Fibroblast of upper back skin (primary cell): ENCODE data around the gene HIPK2.
A peak's percentile ranks its signal among the peaks of the same experiment; 100 is the strongest.
"Not testable (repeated sequence)": the region's sequence is repeated elsewhere in the genome, so short reads cannot be mapped to it uniquely, and the experiment has no call there.

ENCODE experiments used
- DNase-seq: peaks from one replicate; pipeline ENCODE4 v3.0.0-alpha.2; 2013

The HIPK2 gene

GRCh38 chr7:139611556-139611955 is 166.2 kb downstream of the HIPK2 start:
- not testable (repeated sequence) for DNase-seq

DNA sequence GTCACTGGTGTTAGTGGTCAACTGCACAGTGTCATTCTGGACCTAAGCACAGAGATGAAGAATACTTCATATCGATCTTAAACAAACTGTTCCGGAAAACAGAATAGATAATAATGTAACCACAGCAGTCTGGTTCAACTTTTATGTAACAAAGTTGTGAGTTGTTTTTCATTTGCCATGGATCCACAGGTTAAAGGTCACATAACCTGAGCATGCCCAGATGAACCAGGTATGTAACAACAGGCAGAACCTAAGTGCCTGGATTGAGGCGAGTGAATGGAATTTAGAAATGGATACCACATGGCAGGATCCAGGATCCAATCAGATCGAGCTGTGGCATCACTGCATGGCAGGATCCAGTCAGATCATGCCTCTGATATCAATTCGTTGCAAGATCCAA is 167.2 kb downstream of the HIPK2 start:
- DNase-seq = no peak

- DNase-seq = no peak
These were observed 173.9 kb downstream of the HIPK2 start for GRCh38 chr7:139603896-139604295.

DNA sequence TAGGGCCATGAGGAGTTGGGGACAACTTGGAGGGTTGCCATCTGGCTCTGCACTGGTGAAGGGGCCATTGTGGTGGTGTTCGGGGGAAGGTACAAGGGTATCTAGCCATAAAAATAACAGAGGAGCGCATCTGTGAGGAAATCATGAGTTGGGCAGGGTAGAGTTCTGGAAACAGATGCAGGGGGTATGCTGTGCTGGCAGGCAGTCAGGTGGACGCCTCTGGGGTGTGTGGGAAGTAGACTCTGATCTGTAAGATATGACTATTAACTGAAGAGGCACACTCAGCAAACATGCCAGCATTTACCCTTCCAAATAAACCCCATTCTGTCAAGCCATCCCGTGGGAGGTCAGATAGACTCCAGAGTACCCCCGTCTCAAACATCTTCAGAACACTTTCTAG is 174.5 kb downstream of the HIPK2 start:
- DNase-seq = no peak

DNA sequence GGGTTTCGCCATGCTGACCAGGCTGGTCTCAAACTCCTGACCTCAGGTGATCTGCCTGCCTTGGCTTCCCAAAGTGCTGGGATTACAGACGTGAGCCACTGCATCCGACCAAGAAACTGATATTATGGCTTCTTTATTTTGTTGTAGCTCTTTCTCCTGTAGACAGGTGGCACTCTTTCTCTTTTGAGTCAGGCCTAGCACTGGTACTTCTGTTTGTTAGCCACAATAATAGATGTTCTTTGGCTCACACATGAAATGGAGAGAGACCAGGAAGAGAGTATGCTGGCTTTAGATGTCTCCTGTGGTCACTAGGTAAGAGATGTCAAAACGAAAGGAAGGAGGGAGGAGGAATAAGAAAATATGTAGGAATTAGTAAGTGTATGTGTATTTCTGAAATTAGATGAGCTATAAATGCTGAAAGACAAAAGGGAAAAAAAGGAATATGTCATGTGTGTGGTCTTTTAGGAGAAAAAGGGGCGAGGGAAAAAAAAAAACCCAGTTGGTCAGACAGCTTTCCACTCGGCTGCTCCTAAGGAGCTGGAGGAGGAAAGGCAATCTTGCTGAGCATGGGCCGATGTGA is 175.6 kb downstream of the HIPK2 start:
- DNase-seq = peak; percentile 46

DNA sequence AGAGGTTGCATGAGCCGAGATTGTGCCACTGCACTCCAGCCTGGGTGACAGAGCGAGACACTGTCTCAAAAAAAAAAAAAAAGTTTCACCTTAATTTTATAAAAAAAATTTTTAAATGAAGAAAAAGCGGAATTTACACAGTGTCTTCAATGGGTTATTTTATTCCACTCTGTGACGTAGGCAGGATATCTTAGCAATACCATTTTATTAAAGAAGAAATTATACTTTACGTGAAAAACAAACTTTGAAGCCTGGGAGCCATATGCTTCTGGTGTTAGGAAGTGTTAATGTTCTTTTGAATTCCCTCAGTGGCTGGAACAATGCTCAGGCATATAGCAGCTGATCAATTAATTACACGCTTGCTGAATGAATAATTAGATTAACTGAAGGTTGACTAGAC is 176.6 kb downstream of the HIPK2 start:
- DNase-seq = no peak

- no peak for DNase-seq
These were observed 177.5 kb downstream of the HIPK2 start for GRCh38 chr7:139600306-139600705.

DNA sequence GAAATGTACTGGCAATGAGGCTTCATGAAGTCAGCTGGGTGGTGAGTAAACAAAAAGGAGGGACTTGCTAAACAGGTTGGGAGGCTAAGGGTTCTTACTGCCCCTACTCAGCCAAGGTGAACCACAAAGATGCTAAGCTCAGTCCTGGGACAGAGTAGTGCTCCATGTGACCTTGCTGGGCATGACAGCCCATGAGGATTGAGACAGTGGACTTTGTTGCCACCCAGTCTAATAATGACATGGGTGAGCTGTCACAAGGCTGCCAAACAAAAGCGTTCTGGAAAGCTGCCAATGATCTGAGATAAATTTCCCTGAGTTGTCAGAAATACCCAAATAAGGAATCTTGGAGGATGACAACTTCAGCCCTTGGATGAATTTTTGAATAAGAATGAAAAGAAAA is 179.2 kb downstream of the HIPK2 start:
- peak; percentile 7 for DNase-seq

DNA sequence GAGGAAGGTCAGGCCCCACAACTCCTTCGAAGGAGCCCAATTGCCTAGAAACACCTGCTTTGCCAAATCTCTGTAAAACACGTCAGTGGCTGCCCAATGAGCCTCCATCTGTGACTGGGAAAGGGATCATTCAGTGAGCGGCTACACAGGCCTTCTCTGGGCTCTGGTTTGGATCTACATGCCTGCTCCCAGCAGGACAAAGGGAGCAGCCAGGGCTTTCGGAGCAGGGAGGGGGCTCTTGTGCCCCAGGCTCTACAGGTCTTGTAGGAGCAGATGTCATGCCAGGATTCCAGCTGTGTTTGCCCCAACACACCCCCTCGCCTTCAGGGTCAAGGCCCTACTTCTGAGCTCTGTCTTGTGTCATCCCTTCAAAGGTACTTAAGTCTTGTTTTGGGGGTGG is 180.8 kb downstream of the HIPK2 start:
- DNase-seq = no peak

- no peak for DNase-seq
These were observed 181.2 kb downstream of the HIPK2 start for GRCh38 chr7:139596626-139597025.

DNA sequence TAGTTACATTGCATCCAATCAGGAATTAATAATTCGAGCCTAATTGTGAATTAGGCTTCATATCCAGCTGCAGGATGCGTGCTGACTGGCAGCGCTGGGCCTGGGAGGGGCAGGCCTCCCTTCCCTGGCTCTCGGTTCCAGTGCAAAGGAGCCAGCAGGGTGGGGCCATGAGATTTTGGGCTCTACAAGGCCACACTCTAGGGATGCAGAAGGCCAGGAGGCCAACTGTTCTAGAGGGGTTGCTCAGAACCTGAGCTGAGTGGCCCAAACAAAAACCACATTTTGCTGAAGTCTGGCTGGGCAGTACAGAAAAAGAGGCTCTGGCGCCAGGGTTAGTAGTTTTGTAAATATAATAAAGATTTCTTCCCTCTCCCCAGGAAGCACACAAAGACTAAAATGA is 182.0 kb downstream of the HIPK2 start:
- DNase-seq = no peak

GRCh38 chr7:139594911-139595476 is 182.8 kb downstream of the HIPK2 start:
- peak; percentile 25 for DNase-seq

GRCh38 chr7:139594090-139594489 is 183.7 kb downstream of the HIPK2 start:
- DNase-seq = no peak

DNA sequence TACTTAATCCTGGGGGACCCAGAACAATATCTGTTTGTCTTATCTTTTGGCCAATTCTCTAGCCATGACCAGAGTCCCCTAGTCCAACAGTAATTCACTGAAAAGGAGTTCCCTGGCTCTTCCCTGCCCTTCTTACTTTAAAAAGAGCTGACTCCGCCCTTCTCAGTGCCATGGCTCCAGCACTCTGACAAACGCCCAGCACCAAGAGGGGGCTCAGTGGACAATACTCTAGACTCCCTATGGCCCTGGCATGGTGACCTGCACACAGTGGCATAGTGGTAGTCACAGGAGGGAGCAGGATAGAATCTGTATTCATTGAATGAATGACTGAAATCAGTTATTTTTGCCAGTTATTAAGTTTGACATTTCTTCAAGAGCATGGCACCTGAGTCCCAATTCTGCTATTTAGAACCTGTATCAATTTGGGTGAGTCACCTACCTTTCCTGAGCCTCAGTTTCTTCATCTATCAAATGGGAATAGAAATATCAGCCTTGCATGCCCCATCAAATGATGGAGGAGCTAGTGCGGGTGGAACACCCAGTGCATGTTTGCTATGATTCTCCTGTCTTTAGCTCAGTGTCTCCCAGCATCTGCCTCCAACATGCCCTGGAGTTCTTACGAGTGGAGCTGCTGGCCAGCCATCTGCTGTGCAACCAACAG is 184.9 kb downstream of the HIPK2 start:
- no peak for DNase-seq

DNA sequence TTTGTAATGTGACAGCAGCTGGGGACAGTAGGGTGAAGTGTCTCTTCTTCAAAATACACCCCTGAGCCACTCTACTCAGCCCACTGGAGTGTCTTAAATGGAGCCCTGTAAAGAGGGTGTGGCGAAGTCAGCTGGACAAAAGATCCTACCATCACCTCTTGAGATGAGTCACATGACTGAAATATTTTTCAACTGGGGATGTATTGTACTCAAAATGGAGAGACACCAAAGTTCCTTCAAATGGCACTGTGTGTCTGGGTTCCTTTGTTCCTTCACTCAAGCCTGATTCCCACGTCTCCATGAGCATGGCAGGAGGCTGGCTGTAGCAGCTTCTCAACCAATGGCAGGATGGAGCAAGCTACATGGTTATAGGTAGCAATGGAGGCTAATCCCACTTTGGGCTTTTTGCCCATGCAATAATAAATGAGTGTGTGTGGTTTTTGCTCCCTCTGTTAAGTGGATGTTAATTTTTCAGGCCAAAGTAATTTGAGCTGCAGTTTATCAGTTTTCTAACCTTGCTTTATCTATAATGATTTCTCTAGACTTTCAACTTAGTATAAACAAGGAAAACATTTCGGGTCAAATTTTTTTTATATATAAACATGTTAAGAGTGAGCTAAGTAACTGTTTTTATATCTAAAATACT is 186.1 kb downstream of the HIPK2 start:
- DNase-seq = no peak

DNA sequence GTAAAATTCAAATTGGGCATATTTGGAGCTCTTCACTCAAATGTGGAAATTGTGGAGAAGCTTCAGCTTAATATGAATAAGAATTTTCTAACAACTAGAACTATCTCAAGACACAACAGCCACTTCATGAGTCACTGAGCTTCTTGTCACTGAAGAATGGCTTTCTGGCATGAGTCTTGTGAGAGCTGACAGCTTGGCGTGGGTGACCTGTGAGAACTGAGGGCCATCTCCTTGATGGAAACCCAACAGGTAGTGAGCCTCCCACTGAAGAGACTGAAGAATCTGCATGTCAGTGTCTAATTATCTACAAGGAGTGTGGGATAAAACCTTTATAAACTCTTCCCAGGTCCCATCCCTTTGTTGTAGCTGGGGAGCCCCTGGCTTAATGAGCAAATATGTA is 188.3 kb downstream of the HIPK2 start:
- DNase-seq = no peak

GRCh38 chr7:139588632-139589031 is 189.2 kb downstream of the HIPK2 start:
- DNase-seq = peak; percentile 16

GRCh38 chr7:139587535-139587934 is 190.3 kb downstream of the HIPK2 start:
- no peak for DNase-seq

DNA sequence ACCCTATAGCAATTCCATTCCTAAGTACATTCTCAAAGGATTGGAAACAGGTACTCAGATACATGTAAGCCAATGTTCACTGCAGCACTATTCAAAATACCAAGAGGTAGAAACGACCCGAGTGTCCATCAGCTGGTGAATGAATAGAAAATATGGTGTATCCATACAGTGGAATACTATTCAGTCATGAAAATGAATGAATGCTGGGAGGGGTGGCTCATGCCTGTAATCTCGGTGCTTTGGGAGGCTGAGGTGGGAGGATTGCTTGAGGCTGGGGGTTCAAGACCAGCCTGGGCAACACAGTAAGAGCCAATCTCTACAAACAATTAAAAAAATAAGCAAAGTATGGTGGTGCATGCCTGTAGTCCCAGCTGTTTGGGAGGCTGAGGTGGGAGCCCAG is 191.5 kb downstream of the HIPK2 start:
- no peak for DNase-seq

GRCh38 chr7:139585042-139585441 is 192.8 kb downstream of the HIPK2 start:
- DNase-seq = no peak

DNA sequence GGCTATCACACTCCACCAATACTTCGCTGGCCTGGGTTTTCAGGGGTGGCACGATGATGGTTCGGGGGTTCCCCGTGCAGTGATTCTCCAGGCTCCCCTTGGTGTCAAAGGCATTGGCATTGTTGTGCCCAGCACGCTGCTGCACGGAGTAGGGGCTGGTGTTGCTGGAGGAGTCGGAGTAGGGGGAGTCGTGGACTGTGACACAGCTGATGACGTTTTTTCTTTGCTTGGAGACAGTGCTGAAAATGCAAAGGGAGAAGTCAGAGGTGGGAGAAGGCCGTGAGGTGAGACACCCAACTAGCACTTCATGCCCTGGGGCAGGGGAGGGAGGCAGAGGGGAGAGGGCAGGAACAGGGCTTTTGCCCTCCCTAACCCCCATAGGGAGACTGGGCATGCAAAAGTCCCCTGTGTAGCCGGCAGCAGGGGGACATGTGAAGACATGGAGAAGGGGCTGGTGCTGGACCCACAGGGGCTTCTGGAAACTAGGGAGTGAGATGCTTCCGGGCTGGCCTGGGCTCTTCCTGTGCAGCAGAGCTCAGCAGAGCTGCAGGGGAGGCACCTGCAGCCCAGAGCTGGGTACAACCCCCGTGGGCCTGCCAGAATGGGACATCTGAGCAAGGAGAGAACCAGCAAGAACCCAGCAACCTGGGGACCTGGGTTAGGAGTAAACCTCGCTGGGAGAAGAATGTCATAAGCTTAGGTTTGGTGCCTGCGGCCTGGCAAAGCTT is 193.8 kb downstream of the HIPK2 start:
- no peak for DNase-seq

- DNase-seq = no peak
These were observed 195.1 kb downstream of the HIPK2 start for GRCh38 chr7:139582671-139583155.

DNA sequence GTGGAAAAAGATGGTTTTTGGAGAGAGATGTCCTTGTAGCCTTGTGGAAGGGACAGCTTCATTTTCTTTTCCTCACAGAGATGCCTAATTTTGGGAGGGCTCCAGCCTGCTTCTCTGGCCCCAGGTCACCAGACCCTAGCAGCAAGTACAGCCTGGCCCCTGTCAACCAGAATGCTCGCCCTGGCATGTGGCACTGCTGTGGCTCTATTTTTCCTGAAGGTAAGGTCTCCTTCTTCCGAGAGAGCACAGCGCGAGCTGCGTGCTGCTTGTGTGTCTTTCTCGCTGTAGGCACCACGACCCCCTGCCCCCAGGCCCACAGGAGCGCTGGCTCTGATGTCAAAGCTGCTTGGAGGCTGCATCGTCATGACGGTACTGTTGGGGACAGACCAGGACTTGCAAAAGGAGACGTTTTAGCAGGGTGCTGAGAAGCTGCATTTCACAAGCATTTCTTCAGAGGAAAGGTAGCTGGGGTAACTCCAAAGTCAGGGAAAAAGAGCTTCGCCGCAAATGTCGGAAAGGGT is 195.6 kb downstream of the HIPK2 start:
- DNase-seq = no peak
